ENCODE data around the gene FANCI.

The FANCI gene

GRCh38 chr15:89333011-89333860 is 89.5 kb downstream of the FANCI start:
- DNase-seq (ENCODE audit: low spot score): no peak

- DNase-seq (ENCODE audit: low spot score): peak; percentile 85
Measured at GRCh38 chr15:89333959-89334509, 90.3 kb downstream of the FANCI start.

GRCh38 chr15:89334510-89335297 is 90.9 kb downstream of the FANCI start, which contains the start of gene POLG:
TSS of gene POLG (minus strand) at chr15:89334824. CDS start at chr15:89333754, 1,070 bp downstream.
- DNase-seq (ENCODE audit: low spot score): peak; percentile 99

GRCh38 chr15:89335298-89336041 is 91.7 kb downstream of the FANCI start:
- no peak for DNase-seq (ENCODE audit: low spot score)

GRCh38 chr15:89338036-89338435 is 94.3 kb downstream of the FANCI start:
- no peak for DNase-seq (ENCODE audit: low spot score)

- no peak for DNase-seq (ENCODE audit: low spot score)
Measured at GRCh38 chr15:89340573-89340972, 96.8 kb downstream of the FANCI start.

- DNase-seq (ENCODE audit: low spot score): no peak
Measured at GRCh38 chr15:89341316-89342005, 97.7 kb downstream of the FANCI start.

GRCh38 chr15:89342840-89343239 is 99.1 kb downstream of the FANCI start:
- DNase-seq (ENCODE audit: low spot score): no peak

- no peak for DNase-seq (ENCODE audit: low spot score)
Measured at GRCh38 chr15:89345248-89345647, 101.5 kb downstream of the FANCI start.

GRCh38 chr15:89346516-89347231 is 102.9 kb downstream of the FANCI start:
- no peak for DNase-seq (ENCODE audit: low spot score)

- DNase-seq (ENCODE audit: low spot score): no peak
Measured at GRCh38 chr15:89349206-89349558, 105.4 kb downstream of the FANCI start.

- DNase-seq (ENCODE audit: low spot score): no peak
Measured at GRCh38 chr15:89352476-89352875, 108.7 kb downstream of the FANCI start.

- DNase-seq (ENCODE audit: low spot score): no peak
Measured at GRCh38 chr15:89353991-89354390, 110.2 kb downstream of the FANCI start.

GRCh38 chr15:89356634-89357298 is 113.0 kb downstream of the FANCI start:
- DNase-seq (ENCODE audit: low spot score): no peak

- DNase-seq (ENCODE audit: low spot score): no peak
Measured at GRCh38 chr15:89358435-89358754, 114.6 kb downstream of the FANCI start.

- peak; percentile 93 for DNase-seq (ENCODE audit: low spot score)
Measured at GRCh38 chr15:89358755-89359439, 115.1 kb downstream of the FANCI start.

- no peak for DNase-seq (ENCODE audit: low spot score)
Measured at GRCh38 chr15:89359471-89360293, 115.9 kb downstream of the FANCI start.

GRCh38 chr15:89360294-89360971 is 116.7 kb downstream of the FANCI start:
- DNase-seq (ENCODE audit: low spot score): no peak
